IPS-20b (cell line): ENCODE results near the gene EIF3D.
"Not testable (repeated sequence)": the region's sequence is repeated elsewhere in the genome, so short reads cannot be mapped to it uniquely, and the experiment has no call there.

Source experiments
- H3K27ac ChIP-seq: one replicate; pipeline ENCODE4 v1.5.1; 2013; ENCODE audit warnings: low read length
- H3K27me3 ChIP-seq: 2 replicates; pipeline ENCODE4 v1.6.1; 2013; ENCODE audit warnings: mild to moderate bottlenecking, low read length, inconsistent platforms; ENCODE audit not compliant: insufficient read depth
- H3K36me3 ChIP-seq: 2 replicates; pipeline ENCODE4 v1.6.1; 2013; ENCODE audit warnings: low read depth, mild to moderate bottlenecking, inconsistent platforms, low read length, moderate library complexity; ENCODE audit not compliant: insufficient read depth
- H3K4me1 ChIP-seq: 2 replicates; pipeline ENCODE4 v1.6.1; 2013; ENCODE audit warnings: mild to moderate bottlenecking, control low read depth, inconsistent platforms, low read length, moderate library complexity; ENCODE audit not compliant: insufficient read depth
- H3K4me3 ChIP-seq: 2 replicates; pipeline ENCODE4 v1.5.1; 2013; ENCODE audit warnings: mild to moderate bottlenecking, low read length, inconsistent platforms
- H3K9ac ChIP-seq: 2 replicates; pipeline ENCODE4 v1.6.1; 2013; ENCODE audit warnings: low read depth, mild to moderate bottlenecking, inconsistent platforms, low read length, moderate library complexity
- H3K9me3 ChIP-seq: 2 replicates; pipeline ENCODE4 v1.6.1; 2013; ENCODE audit warnings: mild to moderate bottlenecking, low read depth, low read length, inconsistent platforms; ENCODE audit not compliant: insufficient read depth

EIF3D gene

DNA sequence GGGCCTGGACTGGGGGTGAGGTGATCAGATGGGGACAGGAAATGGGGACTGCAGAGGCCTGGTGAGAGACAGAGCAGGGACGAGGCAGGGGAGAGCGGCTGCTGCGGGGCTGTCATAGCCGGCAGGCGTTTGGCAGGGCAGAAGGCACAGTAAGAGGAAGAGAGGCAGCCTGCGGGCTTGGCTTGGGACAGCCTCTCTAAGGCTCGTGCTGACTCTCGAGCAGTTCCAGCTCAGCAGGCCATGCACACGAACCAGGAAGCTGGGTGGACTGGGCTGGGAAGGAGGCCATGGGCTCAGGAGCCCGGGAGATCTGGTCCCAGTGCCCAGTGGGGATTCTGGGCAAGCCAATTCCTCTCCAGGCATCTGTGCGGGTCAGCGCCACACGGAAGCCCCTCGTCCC is 19.6 kb upstream of the EIF3D start:
- H3K27ac ChIP-seq = no peak overlapping the region
- H3K4me1 ChIP-seq = no peaks in the 10 kb centered on the region
- H3K4me3 ChIP-seq = no peak overlapping the region
- H3K9ac ChIP-seq = no peak overlapping the region
- no peaks in the 10 kb centered on the region for H3K9me3 ChIP-seq
- H3K27me3 ChIP-seq = peaks cover 5% of the 10 kb centered on the region
- H3K36me3 ChIP-seq = no peaks in the 10 kb centered on the region

DNA sequence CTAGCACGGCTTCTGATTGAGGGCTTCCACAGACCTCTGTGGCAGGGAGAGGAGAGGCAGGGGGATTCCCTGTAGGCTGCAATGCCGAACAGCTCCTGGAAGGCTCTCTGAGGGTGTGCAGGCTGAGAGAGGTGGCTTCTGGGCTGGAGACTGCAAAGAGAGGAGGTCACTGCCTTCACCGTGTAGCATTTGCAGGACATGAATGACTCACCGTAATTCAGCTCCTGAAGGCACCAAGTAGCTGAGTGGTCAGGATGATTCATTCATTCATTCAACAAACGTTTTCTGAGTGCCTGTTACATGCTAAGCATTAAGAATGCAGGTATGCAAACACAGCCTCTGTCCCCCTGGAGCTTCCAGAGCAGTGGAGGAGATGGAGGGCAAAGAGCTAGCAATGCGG is 18.0 kb upstream of the EIF3D start:
- H3K4me1 ChIP-seq = no peaks in the 10 kb centered on the region
- H3K27me3 ChIP-seq = peaks cover 5% of the 10 kb centered on the region
- no peaks in the 10 kb centered on the region for H3K9me3 ChIP-seq
- no peaks in the 10 kb centered on the region for H3K36me3 ChIP-seq
- no peak overlapping the region for H3K4me3 ChIP-seq
- no peak overlapping the region for H3K27ac ChIP-seq
- no peak overlapping the region for H3K9ac ChIP-seq

DNA sequence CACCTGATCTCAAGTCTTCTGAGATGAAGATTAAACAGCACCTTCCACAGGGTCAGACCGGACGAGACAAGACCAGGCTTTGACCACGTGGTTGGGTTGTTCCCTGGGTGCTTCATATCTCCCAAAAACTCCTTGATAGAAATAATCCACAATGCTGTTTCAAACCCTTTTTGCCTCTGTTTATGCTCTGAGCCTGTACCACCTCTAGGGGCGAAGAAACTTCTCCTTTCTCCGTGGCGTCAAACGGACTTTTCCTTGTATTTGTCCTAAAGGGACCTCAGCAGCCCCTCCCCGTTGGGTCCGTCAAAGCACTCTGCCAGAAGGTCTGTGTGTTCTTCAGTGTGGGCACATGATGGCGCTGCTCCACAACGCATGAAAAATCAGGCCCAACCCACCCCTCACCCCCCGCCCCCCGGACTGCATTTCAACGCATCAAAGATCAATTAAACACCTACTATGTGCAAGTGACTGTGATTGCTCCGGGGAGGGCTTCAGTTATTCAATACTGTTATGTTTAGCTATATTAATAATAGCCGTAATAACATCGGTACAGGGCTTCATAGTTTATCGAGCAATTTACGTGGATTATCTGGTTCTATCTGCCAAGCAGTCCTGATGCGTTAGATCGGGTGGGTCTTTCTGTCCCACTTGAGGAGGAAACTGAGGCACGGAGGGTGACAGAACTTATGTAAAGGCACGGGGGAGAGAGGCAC is 17.3 kb upstream of the EIF3D start:
- no peaks in the 10 kb centered on the region for H3K9me3 ChIP-seq
- no peaks in the 10 kb centered on the region for H3K4me1 ChIP-seq
- H3K4me3 ChIP-seq = peak overlapping the region; percentile 49; the same call in 1 of the 2 replicates
- peaks cover 5% of the 10 kb centered on the region for H3K27me3 ChIP-seq
- no peak overlapping the region for H3K27ac ChIP-seq
- H3K36me3 ChIP-seq = no peaks in the 10 kb centered on the region
- H3K9ac ChIP-seq = no peak overlapping the region

DNA sequence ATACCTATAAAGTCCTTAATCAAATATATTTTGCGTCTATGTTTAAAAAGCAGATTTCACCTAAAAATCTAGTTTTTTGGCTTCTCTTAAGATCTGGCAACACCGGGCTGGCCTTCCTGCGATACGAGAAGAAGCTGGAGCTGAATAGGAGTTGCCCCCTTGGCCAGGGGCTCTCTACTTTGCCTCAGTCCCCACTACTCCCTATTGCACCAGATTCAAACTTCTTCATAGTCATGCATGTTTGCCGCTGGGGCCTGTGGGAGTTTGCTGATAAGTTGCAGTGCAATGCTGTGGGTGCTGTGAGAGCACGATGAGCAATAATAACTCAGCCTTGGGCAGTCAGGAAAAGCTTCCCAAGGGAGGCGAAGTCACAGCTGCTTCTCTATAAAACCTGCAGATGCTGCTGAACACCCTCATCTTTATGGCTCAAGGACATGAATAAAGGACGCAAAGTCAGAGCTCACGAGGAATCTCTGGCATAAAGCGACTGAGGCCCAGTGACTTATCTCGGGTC is 15.2 kb upstream of the EIF3D start:
- H3K36me3 ChIP-seq = no peaks in the 10 kb centered on the region
- H3K4me3 ChIP-seq = no peak overlapping the region
- H3K9me3 ChIP-seq = no peaks in the 10 kb centered on the region
- H3K4me1 ChIP-seq = no peaks in the 10 kb centered on the region
- H3K27me3 ChIP-seq = peaks cover 5% of the 10 kb centered on the region
- H3K9ac ChIP-seq = no peak overlapping the region
- no peak overlapping the region for H3K27ac ChIP-seq

DNA sequence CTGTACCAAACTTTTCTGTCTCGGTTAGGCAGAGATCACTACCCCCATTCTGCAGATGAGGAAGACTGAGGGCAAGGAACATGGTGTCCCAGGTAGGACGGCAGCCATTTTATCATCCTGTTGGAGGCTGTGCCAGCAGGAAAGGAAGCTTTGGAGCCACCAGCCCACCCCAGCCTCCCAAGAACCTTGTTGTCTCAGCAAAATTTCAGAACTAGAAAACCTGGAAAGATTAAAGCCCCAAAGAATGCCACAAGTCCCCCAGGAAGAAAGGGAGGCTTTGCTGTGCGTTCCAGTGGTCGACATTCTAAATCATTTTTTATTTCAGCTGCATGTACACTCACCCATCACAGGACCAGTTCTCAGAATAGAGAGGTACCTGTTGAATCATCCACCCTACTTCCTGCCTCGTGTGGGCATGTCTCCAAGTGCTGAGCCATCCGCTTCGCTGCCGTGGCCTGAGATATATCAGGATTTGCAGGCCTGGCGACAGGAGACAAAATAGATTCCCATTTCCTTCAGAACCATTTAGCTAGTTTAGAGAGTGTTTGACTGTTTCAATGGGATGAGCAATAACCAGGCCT is 13.0 kb upstream of the EIF3D start:
- H3K4me1 ChIP-seq = no peaks in the 10 kb centered on the region
- no peaks in the 10 kb centered on the region for H3K9me3 ChIP-seq
- H3K27me3 ChIP-seq = peaks cover 5% of the 10 kb centered on the region
- no peak overlapping the region for H3K9ac ChIP-seq
- H3K4me3 ChIP-seq = no peak overlapping the region
- no peaks in the 10 kb centered on the region for H3K36me3 ChIP-seq
- no peak overlapping the region for H3K27ac ChIP-seq

DNA sequence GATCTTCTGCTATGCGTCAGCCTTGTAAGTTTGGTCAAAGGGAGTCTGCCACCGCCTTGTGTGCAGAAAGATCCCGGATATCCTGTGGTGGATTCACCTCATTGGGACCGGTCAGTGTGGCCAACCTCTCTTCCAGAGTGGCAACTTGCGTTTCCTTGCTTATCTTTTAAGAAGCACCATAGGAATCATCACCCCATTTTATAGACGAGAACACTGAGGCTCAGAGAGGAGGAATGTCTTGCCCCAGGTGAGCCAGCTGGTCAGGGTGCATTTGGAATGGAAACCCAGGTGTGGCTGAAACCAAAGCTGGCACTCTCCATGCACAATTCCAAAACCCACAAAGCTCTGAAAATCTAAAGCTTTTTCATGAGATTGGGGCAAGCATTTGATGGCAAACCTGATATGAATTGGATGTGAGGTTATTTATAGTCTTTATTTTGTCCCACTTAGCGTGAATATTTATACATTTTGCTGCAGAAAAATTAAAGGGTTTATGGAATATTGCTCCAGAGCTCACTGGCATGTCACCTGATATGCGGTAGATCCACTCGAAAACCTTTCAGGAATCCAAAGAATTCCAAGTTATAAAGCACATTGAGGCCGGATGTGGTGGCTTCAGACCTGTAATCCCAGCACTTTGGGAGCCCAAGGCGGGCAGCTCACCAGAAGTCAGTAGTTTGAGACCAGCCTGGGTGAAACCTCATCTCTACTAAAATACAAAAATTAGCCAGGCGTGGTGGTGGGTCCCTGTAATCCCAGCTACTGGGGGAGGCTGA is 12.1 kb upstream of the EIF3D start:
- no peaks in the 10 kb centered on the region for H3K9me3 ChIP-seq
- H3K27me3 ChIP-seq = peaks cover 5% of the 10 kb centered on the region
- no peak overlapping the region for H3K27ac ChIP-seq
- no peak overlapping the region for H3K4me3 ChIP-seq
- H3K4me1 ChIP-seq = no peaks in the 10 kb centered on the region
- H3K9ac ChIP-seq = no peak overlapping the region
- no peaks in the 10 kb centered on the region for H3K36me3 ChIP-seq

DNA sequence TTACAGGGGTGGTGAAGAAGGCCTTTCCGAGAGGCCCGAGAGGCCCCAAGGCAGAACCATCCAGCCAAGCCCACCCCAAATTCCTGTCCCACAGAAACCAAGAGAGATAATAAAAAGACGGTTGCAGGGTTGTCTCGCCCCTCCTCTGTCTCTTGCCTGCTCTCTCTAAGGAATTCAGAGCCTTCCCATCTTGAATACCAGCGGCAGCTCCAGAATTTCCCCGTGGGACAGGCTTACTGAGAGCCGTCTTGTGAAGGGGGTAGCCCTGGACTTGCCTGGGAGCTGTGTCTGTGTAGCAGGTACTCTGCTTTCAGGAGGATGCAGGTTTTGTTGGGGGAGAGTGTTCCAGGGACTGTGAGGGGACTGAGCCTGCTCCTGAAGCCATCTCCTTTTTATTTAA is 9.6 kb upstream of the EIF3D start:
- no peaks in the 10 kb centered on the region for H3K4me1 ChIP-seq
- no peaks in the 10 kb centered on the region for H3K36me3 ChIP-seq
- no peak overlapping the region for H3K9ac ChIP-seq
- no peak overlapping the region for H3K27ac ChIP-seq
- no peaks in the 10 kb centered on the region for H3K9me3 ChIP-seq
- no peak overlapping the region for H3K4me3 ChIP-seq
- no peaks in the 10 kb centered on the region for H3K27me3 ChIP-seq

DNA sequence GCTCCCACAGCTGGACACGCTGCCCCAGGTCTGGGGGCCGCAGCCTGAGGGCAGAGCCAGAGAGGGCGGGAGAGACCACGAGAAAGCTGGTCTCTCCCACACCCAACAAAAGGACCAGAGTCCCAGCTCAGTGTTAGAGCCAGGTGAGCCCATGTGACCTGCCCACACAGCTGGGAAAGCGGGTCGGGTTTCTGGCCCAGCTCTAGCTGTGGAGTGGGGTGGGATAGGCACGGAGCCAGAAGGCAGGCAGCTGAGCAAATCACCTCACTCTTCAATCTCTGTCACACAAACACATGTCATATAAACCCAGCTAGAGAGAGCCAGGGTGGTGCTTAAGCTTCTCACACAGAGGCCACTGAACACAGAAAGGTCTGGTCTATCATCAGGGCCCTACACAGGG is 7.8 kb upstream of the EIF3D start:
- H3K27ac ChIP-seq = no peak overlapping the region
- H3K9me3 ChIP-seq = no peaks in the 10 kb centered on the region
- H3K36me3 ChIP-seq = no peaks in the 10 kb centered on the region
- H3K4me3 ChIP-seq = no peak overlapping the region
- H3K9ac ChIP-seq = no peak overlapping the region
- no peaks in the 10 kb centered on the region for H3K4me1 ChIP-seq
- H3K27me3 ChIP-seq = no peaks in the 10 kb centered on the region

DNA sequence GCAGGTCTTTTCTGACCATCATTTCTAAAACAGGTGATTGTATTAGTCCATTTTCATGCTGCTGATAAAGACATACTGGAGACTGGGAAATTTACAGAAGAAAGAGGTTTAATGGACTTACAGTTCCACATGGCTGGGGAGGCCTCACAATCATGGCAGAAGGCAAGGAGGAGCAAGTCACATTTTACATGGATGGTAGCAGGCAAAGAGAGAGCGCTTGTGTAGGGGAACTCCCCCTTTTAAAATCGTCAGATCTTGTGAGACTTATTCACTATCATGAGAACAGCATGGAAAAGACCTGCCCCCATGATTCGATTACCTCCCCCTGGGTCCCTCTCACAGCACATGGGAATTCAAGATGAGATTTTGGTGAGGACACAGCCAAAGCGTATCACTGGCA is 4.4 kb upstream of the EIF3D start:
- H3K9ac ChIP-seq, H3K36me3 ChIP-seq, H3K4me1 ChIP-seq, H3K27ac ChIP-seq, H3K4me3 ChIP-seq, H3K27me3 ChIP-seq, H3K9me3 ChIP-seq: not testable (repeated sequence)

DNA sequence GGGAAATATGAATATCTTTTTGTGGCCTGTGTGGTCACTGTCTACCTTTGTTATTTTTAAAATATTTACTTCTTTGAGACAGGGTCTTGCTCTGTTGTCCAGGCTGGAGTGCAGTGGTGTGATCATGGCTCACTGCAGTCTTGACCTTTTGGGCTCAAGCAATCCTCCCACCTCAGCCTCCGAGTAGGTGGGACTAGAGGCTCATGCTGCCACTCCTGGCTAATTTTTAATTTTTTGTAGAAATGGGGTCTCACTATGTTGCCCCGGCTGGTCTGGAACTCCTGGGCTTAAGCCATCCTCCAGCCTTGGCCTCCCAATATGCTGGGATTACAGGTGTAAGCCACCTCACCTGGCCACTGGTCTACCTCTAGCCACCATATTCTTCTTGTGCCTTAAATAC is 3.5 kb upstream of the EIF3D start:
- H3K36me3 ChIP-seq = no peaks in the 10 kb centered on the region
- no peaks in the 10 kb centered on the region for H3K27me3 ChIP-seq
- H3K9ac ChIP-seq = no peak overlapping the region
- H3K4me3 ChIP-seq = no peak overlapping the region
- peaks cover 4% of the 10 kb centered on the region; the same call in 1 of the 2 replicates for H3K4me1 ChIP-seq
- no peak overlapping the region for H3K27ac ChIP-seq
- H3K9me3 ChIP-seq = no peaks in the 10 kb centered on the region

DNA sequence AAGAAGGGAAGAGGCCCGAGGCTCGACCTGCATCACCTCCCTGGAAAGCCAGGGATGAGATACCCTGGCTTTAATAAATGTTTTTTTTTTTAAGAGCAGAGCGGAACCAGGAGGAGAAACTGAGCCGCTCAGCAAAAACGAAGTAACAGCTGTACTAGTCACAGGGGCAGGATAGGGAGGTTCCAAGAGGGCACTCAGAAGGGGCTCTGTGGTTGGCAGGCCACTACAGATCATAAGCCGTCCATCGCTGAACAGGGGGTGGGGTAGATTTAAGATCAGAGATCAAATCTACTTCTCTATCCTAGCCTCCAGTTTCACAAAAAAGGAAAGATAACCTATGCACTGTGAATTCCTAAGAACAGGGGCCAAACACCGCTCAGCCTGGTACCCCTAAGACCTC is 625 bp downstream of the EIF3D start:
- no peaks in the 10 kb centered on the region for H3K9me3 ChIP-seq
- peaks cover 4% of the 10 kb centered on the region; the same call in 1 of the 2 replicates for H3K4me1 ChIP-seq
- H3K36me3 ChIP-seq = peaks cover 40% of the 10 kb centered on the region
- no peaks in the 10 kb centered on the region for H3K27me3 ChIP-seq
- H3K4me3 ChIP-seq = peak overlapping the region; percentile 99
- peak overlapping the region; percentile 99 for H3K9ac ChIP-seq
- H3K27ac ChIP-seq = peak overlapping the region; percentile 96

DNA sequence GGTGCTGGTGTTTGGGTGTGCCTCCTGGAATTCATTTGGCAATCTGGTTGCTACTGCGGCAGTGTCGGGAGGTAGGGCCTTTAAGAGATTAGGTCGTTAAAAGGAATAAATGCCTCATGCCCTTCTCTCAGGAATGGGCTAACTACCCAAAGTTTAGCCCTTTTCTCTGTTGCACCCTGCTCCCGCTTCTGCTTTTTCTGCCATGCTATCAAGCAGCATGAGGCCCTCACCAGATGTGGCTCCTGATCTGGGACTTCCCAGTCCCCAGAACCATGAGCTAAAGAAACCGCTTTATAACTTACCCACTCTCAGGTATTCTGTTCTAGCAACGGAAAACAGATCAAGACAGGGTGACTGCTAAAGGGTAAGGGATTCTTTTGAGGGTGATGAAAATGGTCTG is 6.3 kb downstream of the EIF3D start:
- Histone ChIP-seq H3K4me3 (no peak overlapping the region), H3K9ac (no peak overlapping the region), H3K9me3 (no peaks in the 10 kb centered on the region), H3K27ac (no peak overlapping the region), H3K4me1 (no peaks in the 10 kb centered on the region), H3K36me3 (peaks cover 97% of the 10 kb centered on the region), H3K27me3 (no peaks in the 10 kb centered on the region)
